Colonic mucosa (tissue), 4 donors: ENCODE results near the gene TPST1. TPM values are rescaled to one million over a fixed set of nuclear protein-coding genes. Genes with fewer than 3 reads are reported as not detected.

Experiments used
- DNase-seq: peaks from one replicate; pipeline ENCODE4 v3.0.0-alpha.2; 2020
- H3K27ac ChIP-seq: fragments of 200-600 bp; one replicate; pipeline ENCODE4 v1.8.0; 2021
- H3K27me3 ChIP-seq: fragments of 200-600 bp; one replicate; pipeline ENCODE4 v1.8.0; 2021
- H3K36me3 ChIP-seq: fragments of 200-600 bp; one replicate; pipeline ENCODE4 v1.8.0; 2021
- H3K4me1 ChIP-seq: fragments of 200-600 bp; one replicate; pipeline ENCODE4 v1.8.0; 2021; ENCODE audit warnings: mild to moderate bottlenecking
- H3K4me3 ChIP-seq: fragments of 200-600 bp; one replicate; pipeline ENCODE4 v1.8.0; 2021
- H3K9ac ChIP-seq, 2 donors: one replicate each; pipeline ENCODE4 v1.7.0; 2013; ENCODE audit warnings: control low read depth in 2 of 2, low read depth in 2 of 2, low read length in 2 of 2
- H3K9me3 ChIP-seq: fragments of 200-600 bp; one replicate; pipeline ENCODE4 v1.8.0; 2021
- intact Hi-C: fragments of 100-400 bp; cut with DNase I; formaldehyde crosslinking; loops from one replicate; pipeline ENCODE4 v1.14.1; 2022
- total RNA-seq, 2 donors: library from RNA; stranded (reverse); fragmentation: NEBNext Ultra II Directional in 1 of 2; extraction: Animal tissue kit (Norgen Biotek cat#: 25700) in 1 of 2; gene quantifications; one replicate each; pipeline ENCODE4 v1.2.1, GENCODE V29; 2021
- TF ChIP-seq, protein P1 (sequence below): fragments of 200-600 bp; IDR thresholded peaks from one replicate; pipeline ENCODE4 v1.8.0; 2022; ENCODE audit warnings: antibody characterized with exemption, mild to moderate bottlenecking
- donor health status: healthy.
- donor health status: DM: no; HTN: no; CAD: no.
- donor health status: DM: no; HTN: no; CAD: no.

The TPST1 gene
- total RNA-seq, 2 donors from 2014 or later: 3.6 to 6.1 TPM

DNA sequence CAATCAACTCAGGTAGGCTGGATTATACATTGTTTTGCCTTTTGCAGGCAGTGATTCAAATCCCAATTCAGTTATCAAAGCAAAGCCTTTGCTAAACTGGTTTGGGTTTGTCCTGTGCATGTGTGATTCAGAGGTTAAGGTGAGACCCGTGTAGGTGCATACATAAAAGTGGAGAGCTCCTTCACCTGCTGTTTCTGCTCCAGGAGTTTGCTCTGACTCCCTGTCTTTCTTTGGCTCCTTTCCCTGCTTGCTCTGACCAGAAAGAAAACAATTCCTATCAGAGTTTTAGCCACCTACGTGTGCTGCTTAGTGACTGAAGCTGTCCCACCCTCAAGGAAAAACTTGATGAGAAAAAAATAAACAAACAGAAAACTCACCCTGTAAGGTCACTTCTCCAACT is 101.1 kb downstream of the TPST1 start:
- Histone ChIP-seq H3K4me1 (no peaks in the 10 kb centered on the region), H3K9ac (no peak overlapping the region), H3K9me3 (no peaks in the 10 kb centered on the region), H3K4me3 (no peak overlapping the region), H3K36me3 (no peaks in the 10 kb centered on the region), H3K27me3 (no peaks in the 10 kb centered on the region), H3K27ac (no peak overlapping the region)
- intact Hi-C loops: no loop called here
- TF ChIP-seq, protein P1, sequence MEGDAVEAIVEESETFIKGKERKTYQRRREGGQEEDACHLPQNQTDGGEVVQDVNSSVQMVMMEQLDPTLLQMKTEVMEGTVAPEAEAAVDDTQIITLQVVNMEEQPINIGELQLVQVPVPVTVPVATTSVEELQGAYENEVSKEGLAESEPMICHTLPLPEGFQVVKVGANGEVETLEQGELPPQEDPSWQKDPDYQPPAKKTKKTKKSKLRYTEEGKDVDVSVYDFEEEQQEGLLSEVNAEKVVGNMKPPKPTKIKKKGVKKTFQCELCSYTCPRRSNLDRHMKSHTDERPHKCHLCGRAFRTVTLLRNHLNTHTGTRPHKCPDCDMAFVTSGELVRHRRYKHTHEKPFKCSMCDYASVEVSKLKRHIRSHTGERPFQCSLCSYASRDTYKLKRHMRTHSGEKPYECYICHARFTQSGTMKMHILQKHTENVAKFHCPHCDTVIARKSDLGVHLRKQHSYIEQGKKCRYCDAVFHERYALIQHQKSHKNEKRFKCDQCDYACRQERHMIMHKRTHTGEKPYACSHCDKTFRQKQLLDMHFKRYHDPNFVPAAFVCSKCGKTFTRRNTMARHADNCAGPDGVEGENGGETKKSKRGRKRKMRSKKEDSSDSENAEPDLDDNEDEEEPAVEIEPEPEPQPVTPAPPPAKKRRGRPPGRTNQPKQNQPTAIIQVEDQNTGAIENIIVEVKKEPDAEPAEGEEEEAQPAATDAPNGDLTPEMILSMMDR: no peak
- no peak for DNase-seq

DNA sequence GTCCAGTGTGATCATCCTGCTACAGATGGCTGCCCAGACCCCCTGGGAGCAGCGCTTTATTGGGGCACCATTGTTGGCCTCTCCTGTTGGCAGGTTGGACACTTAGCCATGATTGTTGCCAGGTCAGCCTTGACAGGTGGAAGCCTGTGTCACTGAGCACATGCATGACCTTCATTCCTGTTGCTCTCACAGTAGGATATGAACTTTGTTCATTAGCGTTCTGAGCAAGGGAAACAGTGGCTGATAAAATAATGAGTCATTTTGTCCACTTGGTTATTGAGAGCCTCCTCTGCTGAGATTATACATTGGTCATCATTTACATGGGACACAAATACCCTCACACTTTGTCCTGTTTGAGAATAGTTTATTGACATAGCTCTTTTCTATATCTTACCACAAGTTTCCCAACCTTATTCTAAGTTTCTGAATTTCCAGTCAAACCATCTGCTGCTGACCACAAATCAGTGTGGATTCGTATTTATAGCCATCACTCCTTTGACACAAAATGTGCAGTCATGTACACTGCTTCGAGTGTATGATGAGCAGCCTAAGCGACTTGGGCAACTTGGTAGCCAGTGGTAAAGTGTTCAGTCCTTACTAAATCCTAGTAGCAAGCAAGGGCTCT is 102.6 kb downstream of the TPST1 start:
- H3K27ac ChIP-seq: no peak overlapping the region

DNA sequence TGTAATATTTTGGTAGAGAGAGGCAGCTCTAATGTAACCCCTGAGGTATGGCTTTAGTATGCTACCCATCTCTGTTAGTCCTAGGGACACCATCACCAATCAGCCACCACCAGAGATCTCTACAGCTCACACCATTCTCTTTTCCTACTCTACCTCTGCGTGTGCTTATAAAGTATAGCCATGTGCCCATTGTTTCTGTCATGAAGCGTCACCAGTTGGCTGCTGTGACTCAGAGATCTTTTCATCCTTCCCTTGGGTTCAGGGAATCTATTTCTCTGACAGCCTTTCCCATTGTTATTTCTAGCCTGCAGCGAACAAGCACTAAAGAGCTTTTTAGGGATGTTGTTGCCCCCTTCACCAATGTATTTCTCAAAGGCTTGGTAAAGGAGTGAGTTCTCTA is 103.3 kb downstream of the TPST1 start:
- Histone ChIP-seq H3K9me3 (no peaks in the 10 kb centered on the region), H3K4me1 (no peaks in the 10 kb centered on the region), H3K4me3 (no peak overlapping the region), H3K36me3 (no peaks in the 10 kb centered on the region), H3K27ac (no peak overlapping the region), H3K27me3 (no peaks in the 10 kb centered on the region), H3K9ac (no peak overlapping the region)
- TF ChIP-seq, protein P1: no peak
- intact Hi-C loops: no loop called here
- DNase-seq: no peak

More for the DNA sequence above, 102.6 kb downstream of the TPST1 start:
- DNase-seq: no peak
- H3K4me1 ChIP-seq: no peaks in the 10 kb centered on the region
- intact Hi-C loops: no loop called here
- H3K9ac ChIP-seq: no peak overlapping the region
- H3K9me3 ChIP-seq: no peaks in the 10 kb centered on the region
- TF ChIP-seq, protein P1: no peak
- no peaks in the 10 kb centered on the region for H3K27me3 ChIP-seq
- no peak overlapping the region for H3K4me3 ChIP-seq
- H3K36me3 ChIP-seq: no peaks in the 10 kb centered on the region

DNA sequence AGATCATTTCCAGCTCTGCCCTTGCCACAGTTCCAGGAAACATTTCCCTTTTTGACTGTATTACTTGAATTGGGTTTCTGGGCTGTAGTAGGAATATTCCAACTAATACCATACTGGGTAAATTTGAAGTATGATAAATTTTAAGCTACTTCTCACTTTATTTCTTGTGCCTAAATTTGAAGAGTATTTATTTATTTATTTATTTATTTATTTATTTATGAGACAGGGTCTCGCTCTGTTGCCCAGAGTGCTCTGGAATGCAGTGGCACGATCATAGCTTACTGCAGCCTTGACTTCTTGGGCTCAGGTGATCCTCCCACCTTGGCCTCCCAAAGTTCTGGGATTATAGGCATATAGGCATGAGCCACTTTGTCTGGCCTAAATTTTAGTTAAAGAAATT is 105.5 kb downstream of the TPST1 start:
- no peak overlapping the region for H3K9ac ChIP-seq
- no peaks in the 10 kb centered on the region for H3K4me1 ChIP-seq
- no peaks in the 10 kb centered on the region for H3K9me3 ChIP-seq
- intact Hi-C loops: no loop called here
- TF ChIP-seq, protein P1: no peak
- H3K27ac ChIP-seq: no peak overlapping the region
- no peak overlapping the region for H3K4me3 ChIP-seq
- no peaks in the 10 kb centered on the region for H3K36me3 ChIP-seq
- DNase-seq: no peak
- no peaks in the 10 kb centered on the region for H3K27me3 ChIP-seq

DNA sequence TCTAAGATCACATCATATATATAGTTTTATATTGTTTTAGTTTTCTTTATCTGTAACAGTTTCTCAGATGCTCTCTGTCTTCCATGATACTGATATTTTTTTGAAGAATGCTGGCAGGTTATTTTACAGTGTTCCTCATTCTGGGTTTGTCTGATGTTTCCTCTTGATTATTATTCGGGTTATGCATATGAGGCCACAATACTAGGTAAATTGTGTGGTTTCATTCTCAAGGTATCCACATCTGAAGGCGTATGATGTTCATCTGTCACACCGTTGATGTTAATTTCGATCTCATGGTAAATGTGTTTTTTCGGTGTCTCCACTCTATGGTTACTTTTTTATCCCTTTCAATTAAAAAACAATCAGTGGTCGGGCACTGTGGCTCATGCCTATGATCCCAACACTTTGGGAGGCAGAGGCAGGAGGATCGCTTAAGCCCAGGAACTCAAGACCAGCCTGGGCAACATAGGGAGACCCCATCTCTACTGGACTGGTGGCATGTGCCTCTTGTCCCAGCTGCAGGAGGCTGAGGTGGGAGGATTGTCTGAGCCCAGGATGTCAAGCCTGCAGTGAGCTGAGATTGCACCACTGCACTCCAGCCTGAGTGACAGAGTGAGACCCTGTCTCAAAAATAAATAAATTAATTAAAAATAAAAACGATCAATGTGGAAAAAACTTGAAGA is 108.9 kb downstream of the TPST1 start:
- H3K27me3 ChIP-seq: no peaks in the 10 kb centered on the region
- no peak overlapping the region for H3K27ac ChIP-seq
- no peak overlapping the region for H3K9ac ChIP-seq
- no peak overlapping the region for H3K4me3 ChIP-seq
- H3K4me1 ChIP-seq: no peaks in the 10 kb centered on the region
- TF ChIP-seq, protein P1: no peak
- no peaks in the 10 kb centered on the region for H3K9me3 ChIP-seq
- no peaks in the 10 kb centered on the region for H3K36me3 ChIP-seq
- intact Hi-C loops: no loop called here
- no peak for DNase-seq
